Ovary (tissue), 9 donors: ENCODE measurements around the gene RABGEF1. TPM values are rescaled to one million over a fixed set of nuclear protein-coding genes. Genes with fewer than 3 reads are reported as not detected.
"Not testable (repeated sequence)": the region's sequence is repeated elsewhere in the genome, so short reads cannot be mapped to it uniquely, and the experiment has no call there.

Experiments
- DNase-seq, 5 donors: peaks; one replicate each; pipeline ENCODE4 v3.0.0-alpha.2; 2019 to 2020
- H3K27ac ChIP-seq, 2 donors: fragments of 200-600 bp; one replicate each; pipeline versions ENCODE4 v1.5.1 to v1.8.0; 2019 to 2022
- H3K27me3 ChIP-seq: fragments of 200-600 bp; one replicate; pipeline ENCODE4 v1.8.0; 2022
- H3K36me3 ChIP-seq: fragments of 200-600 bp; sonication (generic); one replicate; pipeline ENCODE4 v1.5.1; 2019
- H3K4me1 ChIP-seq: one replicate; pipeline ENCODE4 v1.8.1; 2013; ENCODE audit warnings: mild to moderate bottlenecking, moderate library complexity; ENCODE audit not compliant: insufficient read depth
- H3K4me3 ChIP-seq: fragments of 200-600 bp; sonication (generic); one replicate; pipeline ENCODE4 v1.5.1; 2017
- H3K9me3 ChIP-seq, 2 donors: fragments of 200-600 bp in 1 of 2; sonication (generic) in 1 of 2; one replicate each; pipeline versions ENCODE4 v1.5.1 to v1.8.1; 2013 to 2019; ENCODE audit warnings: mild to moderate bottlenecking in 1 of 2, moderate library complexity in 1 of 2
- EP300 ChIP-seq: sonication (generic); formaldehyde crosslinking; IDR thresholded peaks from one replicate; pipeline ENCODE4 v1.6.1; 2017; ENCODE audit warnings: antibody characterized with exemption
- POLR2A ChIP-seq: fragments of 450-650 bp; IDR thresholded peaks from one replicate; pipeline ENCODE4 v1.6.1; 2017; ENCODE audit warnings: antibody characterized with exemption, mild to moderate bottlenecking, moderate library complexity
- WGBS, 3 donors: extraction: QIAGEN DNeasy Blood & Tissue Kit in 1 of 3; methylation state at CpG; one replicate each; pipeline versions ENCODE4 v1.1.5 to v1.1.7; 2013 to 2017; 5-methylcytosine and 5-hydroxymethylcytosine counted together
- intact Hi-C, 4 donors: fragments of 100-400 bp; cut with DNase I; formaldehyde crosslinking; loops; one replicate each; pipeline versions ENCODE4 v1.11.0 to v1.15.1; 2022 to 2023
- polyA plus RNA-seq, 2 donors: library from polyadenylated mRNA; stranded (reverse); fragments of 200-250 nt in 1 of 2; fragments of 350-450 nt in 1 of 2; fragmentation: Illumina TruSeq in 1 of 2; extraction: RNeasy Lipid Tissue Mini Kit (QIAGEN cat#74804) in 1 of 2; gene quantifications; one replicate each; pipeline ENCODE4 v1.2.3, GENCODE V29; 2013 to 2014
- total RNA-seq, 7 donors: library from RNA; depleted of rRNA in 2 of 7; stranded (reverse); fragments of >200 nt in 2 of 7; fragmentation: NEBNext Ultra II Directional in 3 of 7; extraction: Animal tissue kit (Norgen Biotek cat#: 25700) in 3 of 7; gene quantifications; one replicate each; pipeline versions ENCODE4 v1.1.0 to v1.2.4, GENCODE V29; 2016 to 2023
- TF ChIP-seq, protein P1 (sequence below), 3 donors: fragments of 450-650 bp in 2 of 3; fragments of 200-600 bp in 1 of 3; IDR thresholded peaks; one replicate each; pipeline versions ENCODE4 v1.5.1 to v1.8.0; 2016 to 2022; ENCODE audit warnings: antibody characterized with exemption in 3 of 3, mild to moderate bottlenecking in 1 of 3
- donor health status: DM: no; HTN: no; CAD: no; lungs with moderate emphysema.
- donor health status: DM: no; HTN: no; CAD: no.
- donor health status: Bipolar disorder and iron deficiency.
- donor health status: DM: yes; HTN: yes; CAD: no.
- donor health status: DM: no; HTN: no; CAD: no.
- donor health status: DM: yes; HTN: yes; CAD: no.

Gene RABGEF1
- total and polyA plus RNA-seq, 9 donors, result 13.1 to 29.9 (median 25.4) TPM

DNA sequence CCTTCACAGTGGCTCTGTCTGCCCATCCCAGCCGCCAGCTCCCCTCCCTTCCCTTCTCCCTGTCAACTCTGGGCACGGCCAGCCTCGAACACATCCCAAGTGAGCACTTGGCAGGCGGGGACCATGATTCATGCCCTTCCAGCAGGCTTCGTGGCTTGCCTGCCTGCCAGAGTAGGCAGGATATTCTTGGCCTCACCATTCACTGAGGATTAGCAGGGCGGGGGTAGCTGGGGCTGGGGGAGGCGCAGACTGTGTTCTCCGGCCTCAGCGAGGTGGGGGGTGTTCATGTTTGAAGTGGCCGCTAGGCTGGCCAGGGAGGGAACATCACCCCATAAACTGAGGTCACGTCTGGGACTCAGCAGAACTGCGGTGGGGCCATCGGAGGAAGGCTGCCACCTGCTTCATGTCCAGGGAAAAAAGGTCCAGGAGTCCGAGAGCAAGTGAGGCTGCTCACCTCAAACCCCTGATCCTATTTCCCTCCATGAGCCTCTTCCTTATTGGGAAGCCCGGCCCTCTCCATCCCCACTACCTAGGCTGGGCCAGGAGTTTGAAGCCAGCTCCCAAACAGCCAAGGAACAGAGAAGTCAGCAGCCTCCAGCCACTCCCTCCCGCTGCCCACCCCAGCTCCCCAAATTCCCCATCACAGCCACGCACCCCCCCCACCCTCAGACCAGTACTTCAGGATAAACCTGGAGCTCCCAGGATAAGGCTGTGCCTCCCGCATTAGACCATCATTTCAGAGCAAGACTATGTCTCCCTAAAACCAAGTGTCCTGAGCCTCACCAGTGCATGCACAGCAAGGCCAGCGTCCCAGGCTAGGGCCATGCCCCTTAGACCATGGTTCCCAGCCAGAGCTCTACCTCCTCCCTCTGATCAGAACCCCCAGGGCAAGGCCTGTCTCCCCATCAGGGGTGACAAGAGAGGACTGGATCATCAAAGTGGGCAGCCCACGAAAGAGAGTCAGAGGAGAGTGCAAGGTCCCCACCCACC is 42.8 kb upstream of the RABGEF1 start:
- H3K9me3 ChIP-seq, result no peaks in the 10 kb centered on the region
- TF ChIP-seq EP300 (no peak), POLR2A (no peak)
- H3K4me1 ChIP-seq, result peaks cover 1% of the 10 kb centered on the region
- no peaks in the 10 kb centered on the region for H3K36me3 ChIP-seq
- peak in 2 of 5 donors; percentile 32 to 55 for DNase-seq
- 22 to 24% (median 24%) methylated on average over 16 to 20 of the region's 20 CpGs for WGBS, 3 donors
- H3K27ac ChIP-seq, result no peak overlapping the region
- no peak overlapping the region for H3K4me3 ChIP-seq
- no peaks in the 10 kb centered on the region for H3K27me3 ChIP-seq
- intact Hi-C loops, result no loop called here

DNA sequence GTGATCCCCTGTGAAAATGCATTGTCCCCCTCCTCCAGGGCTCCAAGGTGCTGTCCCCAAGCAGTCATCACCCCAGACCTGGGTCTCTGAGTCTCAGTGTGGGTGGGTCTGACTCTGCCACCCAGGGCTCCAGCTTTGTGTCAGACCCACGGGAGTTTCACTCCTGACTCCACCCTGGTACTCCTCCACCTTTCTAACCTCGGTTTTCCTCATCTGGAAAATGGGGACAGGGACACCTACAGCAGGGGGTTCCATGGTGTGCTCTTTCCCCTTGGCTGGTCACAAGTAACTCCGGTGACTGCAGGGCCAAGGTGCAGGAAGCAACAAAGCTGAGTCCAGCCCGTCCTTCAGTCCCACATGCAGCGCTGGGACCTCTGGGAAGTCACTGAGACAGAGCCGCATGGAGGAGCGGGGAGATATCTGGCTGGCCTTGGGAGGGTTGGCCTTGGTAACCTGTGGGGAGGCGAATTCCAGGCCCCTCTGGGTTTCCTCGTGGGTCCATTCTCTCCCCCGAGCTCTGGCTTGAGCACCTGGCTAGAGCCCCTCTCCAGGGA is 41.8 kb upstream of the RABGEF1 start:
- TF ChIP-seq EP300 (no peak), POLR2A (no peak)
- TF ChIP-seq, protein P1, sequence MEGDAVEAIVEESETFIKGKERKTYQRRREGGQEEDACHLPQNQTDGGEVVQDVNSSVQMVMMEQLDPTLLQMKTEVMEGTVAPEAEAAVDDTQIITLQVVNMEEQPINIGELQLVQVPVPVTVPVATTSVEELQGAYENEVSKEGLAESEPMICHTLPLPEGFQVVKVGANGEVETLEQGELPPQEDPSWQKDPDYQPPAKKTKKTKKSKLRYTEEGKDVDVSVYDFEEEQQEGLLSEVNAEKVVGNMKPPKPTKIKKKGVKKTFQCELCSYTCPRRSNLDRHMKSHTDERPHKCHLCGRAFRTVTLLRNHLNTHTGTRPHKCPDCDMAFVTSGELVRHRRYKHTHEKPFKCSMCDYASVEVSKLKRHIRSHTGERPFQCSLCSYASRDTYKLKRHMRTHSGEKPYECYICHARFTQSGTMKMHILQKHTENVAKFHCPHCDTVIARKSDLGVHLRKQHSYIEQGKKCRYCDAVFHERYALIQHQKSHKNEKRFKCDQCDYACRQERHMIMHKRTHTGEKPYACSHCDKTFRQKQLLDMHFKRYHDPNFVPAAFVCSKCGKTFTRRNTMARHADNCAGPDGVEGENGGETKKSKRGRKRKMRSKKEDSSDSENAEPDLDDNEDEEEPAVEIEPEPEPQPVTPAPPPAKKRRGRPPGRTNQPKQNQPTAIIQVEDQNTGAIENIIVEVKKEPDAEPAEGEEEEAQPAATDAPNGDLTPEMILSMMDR (IDR thresholded peaks at IDR 0.05), result no peak
- DNase-seq, result no peak
- Histone ChIP-seq H3K4me3 (no peak overlapping the region), H3K27me3 (no peaks in the 10 kb centered on the region), H3K9me3 (no peaks in the 10 kb centered on the region), H3K4me1 (peaks cover 1% of the 10 kb centered on the region), H3K27ac (no peak overlapping the region), H3K36me3 (no peaks in the 10 kb centered on the region)
- WGBS, 3 donors, result 19 to 54% (median 43%) methylated on average over 10 of the region's 10 CpGs
- intact Hi-C loops, result no loop called here

DNA sequence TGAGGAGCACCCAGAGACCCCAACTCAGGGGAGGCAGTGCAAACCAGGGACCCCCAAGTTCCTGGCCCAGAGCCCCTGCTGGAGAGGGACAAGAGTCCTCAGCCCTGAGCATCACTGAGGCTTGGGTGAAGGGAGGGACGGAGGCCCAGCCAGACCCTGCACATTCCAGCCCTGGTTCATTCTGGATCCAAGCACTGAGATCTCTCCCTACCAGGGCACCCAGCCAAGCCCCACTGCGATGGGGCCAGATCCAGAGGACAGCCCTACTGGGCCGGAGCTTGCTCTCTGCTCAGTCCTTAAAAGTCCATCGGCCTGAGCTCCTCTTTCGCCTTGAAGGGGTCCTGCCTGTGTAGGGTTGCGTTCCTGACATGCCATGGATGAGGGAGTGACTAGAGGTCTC is 40.5 kb upstream of the RABGEF1 start:
- no peaks in the 10 kb centered on the region for H3K9me3 ChIP-seq
- H3K27ac ChIP-seq, result no peak overlapping the region
- TF ChIP-seq EP300 (no peak), POLR2A (no peak)
- TF ChIP-seq, protein P1 (IDR thresholded peaks at IDR 0.05), result no peak
- no peak overlapping the region for H3K4me3 ChIP-seq
- intact Hi-C loops, result no loop called here
- DNase-seq, result peak; percentile 49 to 81 (median 63)
- peaks cover 1% of the 10 kb centered on the region for H3K4me1 ChIP-seq
- no peaks in the 10 kb centered on the region for H3K36me3 ChIP-seq
- 7 to 24% (median 10%) methylated on average over 5 to 6 of the region's 6 CpGs for WGBS, 3 donors
- H3K27me3 ChIP-seq, result no peaks in the 10 kb centered on the region

DNA sequence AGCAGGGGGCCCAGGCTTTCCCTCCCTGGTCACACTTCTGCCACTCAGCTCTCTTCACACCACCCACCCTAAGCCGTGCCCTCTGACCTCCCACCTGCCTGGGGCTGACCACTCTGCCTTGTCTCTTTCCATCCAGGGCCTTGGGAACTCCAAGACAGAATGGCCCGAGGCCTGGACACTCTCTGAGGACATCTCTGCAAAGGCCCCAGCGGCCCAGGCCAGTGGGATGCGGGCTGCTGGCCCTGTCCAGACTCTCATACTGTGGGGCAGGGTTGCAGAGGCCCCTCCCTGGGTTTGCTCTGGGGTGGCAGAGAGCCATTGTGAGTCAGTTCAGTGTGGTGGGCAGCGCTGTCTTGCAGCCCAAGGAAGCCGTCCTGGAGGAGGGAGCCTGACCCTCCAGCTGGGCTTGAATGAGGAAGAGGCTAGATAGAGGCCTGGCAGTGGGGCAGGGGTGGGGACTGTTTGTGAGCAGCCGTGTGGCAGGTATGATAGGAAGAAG is 39.9 kb upstream of the RABGEF1 start:
- H3K4me3 ChIP-seq, result no peak overlapping the region
- peaks cover 1% of the 10 kb centered on the region for H3K4me1 ChIP-seq
- no peaks in the 10 kb centered on the region for H3K36me3 ChIP-seq
- WGBS, 3 donors, result 85 to 94% (median 93%) methylated on average over 7 of the region's 7 CpGs
- intact Hi-C loops, result no loop called here
- TF ChIP-seq POLR2A, result no peak
- no peak overlapping the region for H3K27ac ChIP-seq
- no peaks in the 10 kb centered on the region for H3K27me3 ChIP-seq
- no peak for DNase-seq
- no peaks in the 10 kb centered on the region for H3K9me3 ChIP-seq

DNA sequence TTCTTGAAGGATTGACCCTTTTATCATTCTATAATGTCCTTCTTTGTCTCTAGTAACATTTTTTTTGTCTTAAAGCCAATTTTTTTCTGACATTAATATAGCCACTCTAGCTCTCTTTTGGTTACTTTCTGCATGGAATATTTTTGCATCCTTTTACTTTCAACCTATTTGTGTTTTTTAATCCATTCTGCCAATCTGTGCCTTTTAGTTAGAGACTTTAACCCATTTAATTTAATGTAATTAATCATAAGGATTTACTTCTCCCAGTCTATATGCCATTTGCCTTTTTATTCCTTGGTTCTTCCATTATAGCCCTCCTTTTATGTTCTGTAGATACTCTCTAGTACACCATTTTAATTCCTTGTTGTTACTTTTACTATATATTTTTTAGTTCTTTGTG is 32.7 kb upstream of the RABGEF1 start:
- Histone ChIP-seq H3K4me3 (no peak overlapping the region), H3K36me3 (no peaks in the 10 kb centered on the region), H3K4me1 (no peaks in the 10 kb centered on the region), H3K9me3 (no peaks in the 10 kb centered on the region), H3K27me3 (no peaks in the 10 kb centered on the region), H3K27ac (no peak overlapping the region)
- no peak for TF ChIP-seq POLR2A
- TF ChIP-seq, protein P1 (IDR thresholded peaks at IDR 0.05), result no peak
- TF ChIP-seq EP300, result no peak
- intact Hi-C loops, result no loop called here
- DNase-seq, result no peak

DNA sequence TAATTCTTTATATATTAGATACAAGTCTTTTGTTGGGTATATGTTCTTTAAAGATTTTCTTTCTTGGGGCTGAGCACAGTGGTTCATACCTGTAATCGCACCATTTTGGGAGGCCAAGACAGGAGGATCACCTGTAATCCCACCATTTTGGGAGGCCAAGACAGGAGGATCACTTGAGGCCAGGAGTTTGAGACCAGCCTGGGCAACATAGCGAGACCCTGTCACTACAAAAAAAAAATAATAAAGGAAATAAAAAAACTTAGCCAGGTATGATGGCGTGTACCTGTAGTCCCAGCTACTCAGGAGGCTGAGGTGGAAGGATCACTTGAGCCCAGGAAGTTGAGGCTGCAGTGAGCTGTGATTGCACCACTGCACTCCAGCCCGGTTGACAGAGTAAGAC is 29.8 kb upstream of the RABGEF1 start:
- H3K4me1 ChIP-seq, DNase-seq, H3K36me3 ChIP-seq, H3K27ac ChIP-seq, intact Hi-C loops, H3K9me3 ChIP-seq, H3K27me3 ChIP-seq, H3K4me3 ChIP-seq: not testable (repeated sequence)
- WGBS, 3 donors, result 96 to 97% (median 97%) methylated on average over 4 of the region's 4 CpGs
